Liver (tissue), 9 donors: Measurements from ENCODE around the gene OR8D1. TPM values are rescaled to one million over a fixed set of nuclear protein-coding genes. Genes with fewer than 3 reads are reported as not detected.

Source experiments
- DNase-seq: peaks from one replicate; pipeline ENCODE4 v3.0.0-alpha.2; 2017; ENCODE audit warnings: low spot score
- H3K27ac ChIP-seq, 2 donors: one replicate each; pipeline ENCODE4 v1.7.0; 2013; ENCODE audit warnings: inconsistent platforms in 2 of 2, low read length in 2 of 2, control low read depth in 1 of 2, low read depth in 1 of 2, mild to moderate bottlenecking in 1 of 2
- H3K27me3 ChIP-seq, 4 donors: one replicate each; pipeline versions ENCODE4 v1.6.1 to v1.7.0; 2013; ENCODE audit warnings: low read length in 3 of 4, inconsistent platforms in 1 of 4, mild to moderate bottlenecking in 1 of 4, moderate library complexity in 1 of 4; ENCODE audit not compliant: control insufficient read depth in 4 of 4, insufficient read depth in 4 of 4
- H3K36me3 ChIP-seq, 4 donors: one replicate each; pipeline versions ENCODE4 v1.6.1 to v1.7.0; 2013; ENCODE audit warnings: low read length in 3 of 4, mild to moderate bottlenecking in 3 of 4, low read depth in 1 of 4, moderate library complexity in 1 of 4; ENCODE audit not compliant: control insufficient read depth in 4 of 4, insufficient read depth in 3 of 4
- H3K4me1 ChIP-seq, 4 donors: one replicate each; pipeline versions ENCODE4 v1.6.1 to v1.7.0; 2013; ENCODE audit warnings: low read length in 3 of 4, mild to moderate bottlenecking in 3 of 4, moderate library complexity in 1 of 4; ENCODE audit not compliant: control insufficient read depth in 4 of 4, insufficient read depth in 4 of 4
- H3K4me3 ChIP-seq, 3 donors: one replicate each; pipeline versions ENCODE4 v1.6.1 to v1.7.0; 2013; ENCODE audit warnings: low read length in 3 of 3, control low read depth in 1 of 3, low read depth in 1 of 3, mild to moderate bottlenecking in 1 of 3
- H3K9ac ChIP-seq, 2 donors: one replicate each; pipeline ENCODE4 v1.7.0; 2013; ENCODE audit warnings: low read length in 2 of 2, mild to moderate bottlenecking in 2 of 2, moderate library complexity in 2 of 2, control low read depth in 1 of 2, low read depth in 1 of 2
- H3K9me3 ChIP-seq, 4 donors: one replicate each; pipeline versions ENCODE4 v1.6.1 to v1.7.0; 2013; ENCODE audit warnings: low read length in 3 of 4; ENCODE audit not compliant: control insufficient read depth in 4 of 4
- EGR1 ChIP-seq, 2 donors: IDR thresholded peaks; 2 replicates each; pipeline ENCODE4 v1.6.1; 2016 to 2018; ENCODE audit warnings: antibody characterized with exemption in 2 of 2, low read depth in 2 of 2
- FOXA1 ChIP-seq: IDR thresholded peaks from 2 replicates; pipeline ENCODE4 v1.6.1; 2016; ENCODE audit warnings: antibody characterized with exemption
- FOXA2 ChIP-seq: IDR thresholded peaks from 2 replicates; pipeline ENCODE4 v1.6.1; 2016; ENCODE audit warnings: antibody characterized with exemption
- GABPA ChIP-seq, 2 donors: IDR thresholded peaks in 1 of 2; conservative IDR thresholded peaks in 1 of 2; 2 replicates each; pipeline ENCODE4 v1.6.1; 2016; ENCODE audit warnings: antibody characterized with exemption in 2 of 2, mild to moderate bottlenecking in 1 of 2, moderate library complexity in 1 of 2
- HNF4G ChIP-seq: IDR thresholded peaks from 2 replicates; pipeline ENCODE4 v1.6.1; 2016; ENCODE audit warnings: antibody characterized with exemption
- JUND ChIP-seq, 2 donors: IDR thresholded peaks; 2 replicates each; pipeline ENCODE4 v1.6.1; 2016; ENCODE audit warnings: antibody characterized with exemption in 2 of 2
- NR2F2 ChIP-seq: IDR thresholded peaks from 2 replicates; pipeline ENCODE4 v1.6.1; 2016; ENCODE audit warnings: antibody characterized with exemption
- RAD21 ChIP-seq, 2 donors: IDR thresholded peaks; 2 replicates each; pipeline ENCODE4 v1.6.1; 2016; ENCODE audit warnings: antibody characterized with exemption in 2 of 2, mild to moderate bottlenecking in 2 of 2
- YY1 ChIP-seq: IDR thresholded peaks from 2 replicates; pipeline ENCODE4 v1.6.1; 2016; ENCODE audit warnings: antibody characterized with exemption, mild to moderate bottlenecking
- WGBS: extraction: QIAGEN DNeasy Blood & Tissue Kit; methylation state at CpG from one replicate; pipeline ENCODE4 v1.1.7; 2013; 5-methylcytosine and 5-hydroxymethylcytosine counted together
- polyA plus RNA-seq, 2 donors: library from polyadenylated mRNA; stranded (reverse) in 1 of 2; unstranded in 1 of 2; fragments of 200-250 nt in 1 of 2; fragments of >200 nt in 1 of 2; fragmentation: Nextera tagmentation in 1 of 2; extraction: Ambion mirVana in 1 of 2; gene quantifications; one replicate each; pipeline versions ENCODE4 v1.2.1 to v1.2.3, GENCODE V29; 2013 to 2015
- total RNA-seq, 2 donors: library from RNA; depleted of rRNA; stranded (reverse); fragments of >200 nt; gene quantifications; one replicate each; pipeline ENCODE4 v1.2.3, GENCODE V29; 2014
- TF ChIP-seq, protein P1 (sequence below): fragments of 150-350 bp; IDR thresholded peaks from 2 replicates; pipeline ENCODE4 v1.5.1; 2017; ENCODE audit warnings: improper control_type of control experiment, low read depth, low read length; ENCODE audit not compliant: missing input control
- TF ChIP-seq, protein P2 (sequence below): IDR thresholded peaks from 2 replicates; pipeline ENCODE4 v1.6.1; 2016; ENCODE audit warnings: antibody characterized with exemption
- TF ChIP-seq, protein P3 (sequence below): IDR thresholded peaks from 2 replicates; pipeline ENCODE4 v1.6.1; 2016; ENCODE audit warnings: antibody characterized with exemption
- donor health status: healthy.
- donor health status: healthy.
- donor health status: healthy.
- donor health status: healthy.
- donor health status: healthy.

The OR8D1 gene
- total and polyA plus RNA-seq, 4 donors: not detected

DNA sequence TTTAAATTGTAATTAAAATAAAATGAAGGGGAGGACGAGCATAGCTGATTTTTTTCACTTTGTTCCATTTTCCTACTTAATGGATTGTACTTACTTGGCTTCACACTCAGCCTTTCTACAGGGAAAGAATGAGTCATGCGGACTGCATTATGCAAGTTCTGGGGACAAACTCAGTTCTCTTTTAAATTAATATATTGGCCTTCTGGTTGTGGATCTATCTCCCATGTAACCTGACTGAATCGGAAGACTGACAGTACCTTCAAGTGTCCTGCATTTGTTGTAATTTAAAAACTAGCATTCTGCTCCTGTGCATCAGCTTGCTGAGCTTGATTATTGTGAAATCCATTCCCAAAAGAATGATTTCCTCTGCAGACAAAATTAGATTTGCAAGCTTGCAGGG lies 12.2 kb downstream of the OR8D1 start:
- Histone ChIP-seq H3K4me3 (no peak overlapping the region), H3K9ac (no peak overlapping the region), H3K27me3 (no peaks in the 10 kb centered on the region), H3K27ac (no peak overlapping the region), H3K36me3 (no peaks in the 10 kb centered on the region), H3K9me3 (no peaks in the 10 kb centered on the region), H3K4me1 (peaks cover 0 to under 1% (median 0%) of the 10 kb centered on the region in 4 donors)
- 88% methylated on average over 3 of the region's 3 CpGs for WGBS
- DNase-seq: no peak
- no peak for TF ChIP-seq FOXA1
- TF ChIP-seq JUND (IDR thresholded peaks at IDR 0.05): peak in 1 of 2 donors; percentile 95
- TF ChIP-seq, protein P1, sequence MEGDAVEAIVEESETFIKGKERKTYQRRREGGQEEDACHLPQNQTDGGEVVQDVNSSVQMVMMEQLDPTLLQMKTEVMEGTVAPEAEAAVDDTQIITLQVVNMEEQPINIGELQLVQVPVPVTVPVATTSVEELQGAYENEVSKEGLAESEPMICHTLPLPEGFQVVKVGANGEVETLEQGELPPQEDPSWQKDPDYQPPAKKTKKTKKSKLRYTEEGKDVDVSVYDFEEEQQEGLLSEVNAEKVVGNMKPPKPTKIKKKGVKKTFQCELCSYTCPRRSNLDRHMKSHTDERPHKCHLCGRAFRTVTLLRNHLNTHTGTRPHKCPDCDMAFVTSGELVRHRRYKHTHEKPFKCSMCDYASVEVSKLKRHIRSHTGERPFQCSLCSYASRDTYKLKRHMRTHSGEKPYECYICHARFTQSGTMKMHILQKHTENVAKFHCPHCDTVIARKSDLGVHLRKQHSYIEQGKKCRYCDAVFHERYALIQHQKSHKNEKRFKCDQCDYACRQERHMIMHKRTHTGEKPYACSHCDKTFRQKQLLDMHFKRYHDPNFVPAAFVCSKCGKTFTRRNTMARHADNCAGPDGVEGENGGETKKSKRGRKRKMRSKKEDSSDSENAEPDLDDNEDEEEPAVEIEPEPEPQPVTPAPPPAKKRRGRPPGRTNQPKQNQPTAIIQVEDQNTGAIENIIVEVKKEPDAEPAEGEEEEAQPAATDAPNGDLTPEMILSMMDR: no peak
- no peak for TF ChIP-seq NR2F2
- no peak for TF ChIP-seq HNF4G
- TF ChIP-seq EGR1 (IDR thresholded peaks at IDR 0.05; ENCODE audit: low read depth in 2 of 2): peak in 1 of 2 donors; percentile 35
- TF ChIP-seq, protein P2, sequence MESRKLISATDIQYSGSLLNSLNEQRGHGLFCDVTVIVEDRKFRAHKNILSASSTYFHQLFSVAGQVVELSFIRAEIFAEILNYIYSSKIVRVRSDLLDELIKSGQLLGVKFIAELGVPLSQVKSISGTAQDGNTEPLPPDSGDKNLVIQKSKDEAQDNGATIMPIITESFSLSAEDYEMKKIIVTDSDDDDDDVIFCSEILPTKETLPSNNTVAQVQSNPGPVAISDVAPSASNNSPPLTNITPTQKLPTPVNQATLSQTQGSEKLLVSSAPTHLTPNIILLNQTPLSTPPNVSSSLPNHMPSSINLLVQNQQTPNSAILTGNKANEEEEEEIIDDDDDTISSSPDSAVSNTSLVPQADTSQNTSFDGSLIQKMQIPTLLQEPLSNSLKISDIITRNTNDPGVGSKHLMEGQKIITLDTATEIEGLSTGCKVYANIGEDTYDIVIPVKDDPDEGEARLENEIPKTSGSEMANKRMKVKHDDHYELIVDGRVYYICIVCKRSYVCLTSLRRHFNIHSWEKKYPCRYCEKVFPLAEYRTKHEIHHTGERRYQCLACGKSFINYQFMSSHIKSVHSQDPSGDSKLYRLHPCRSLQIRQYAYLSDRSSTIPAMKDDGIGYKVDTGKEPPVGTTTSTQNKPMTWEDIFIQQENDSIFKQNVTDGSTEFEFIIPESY: no peak

DNA sequence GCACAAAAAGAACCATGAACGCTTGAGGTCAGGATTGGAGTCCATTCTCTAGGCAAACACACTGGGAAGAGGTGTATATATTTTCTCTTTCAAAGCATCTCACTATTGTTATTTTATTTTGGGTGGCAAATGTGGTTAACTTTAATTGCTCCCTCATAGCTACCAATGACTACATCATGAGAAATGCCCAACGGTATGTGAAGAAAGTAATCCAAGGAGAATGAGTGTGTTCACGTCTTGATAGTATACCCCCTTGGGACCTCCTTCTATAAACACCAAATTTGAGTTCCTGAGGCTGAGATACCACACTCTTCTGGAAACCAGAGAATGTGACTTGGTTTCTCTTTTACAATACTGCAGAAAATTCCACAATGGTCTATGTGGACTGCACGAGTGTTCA lies 15.8 kb downstream of the OR8D1 start:
- Histone ChIP-seq H3K27me3 (no peaks in the 10 kb centered on the region), H3K27ac (no peak overlapping the region), H3K9me3 (no peaks in the 10 kb centered on the region), H3K4me3 (no peak overlapping the region), H3K4me1 (no peaks in the 10 kb centered on the region), H3K36me3 (no peaks in the 10 kb centered on the region), H3K9ac (no peak overlapping the region)
- TF ChIP-seq, protein P1: no peak
- WGBS: 81% methylated on average over 4 of the region's 4 CpGs
- no peak for DNase-seq

DNA sequence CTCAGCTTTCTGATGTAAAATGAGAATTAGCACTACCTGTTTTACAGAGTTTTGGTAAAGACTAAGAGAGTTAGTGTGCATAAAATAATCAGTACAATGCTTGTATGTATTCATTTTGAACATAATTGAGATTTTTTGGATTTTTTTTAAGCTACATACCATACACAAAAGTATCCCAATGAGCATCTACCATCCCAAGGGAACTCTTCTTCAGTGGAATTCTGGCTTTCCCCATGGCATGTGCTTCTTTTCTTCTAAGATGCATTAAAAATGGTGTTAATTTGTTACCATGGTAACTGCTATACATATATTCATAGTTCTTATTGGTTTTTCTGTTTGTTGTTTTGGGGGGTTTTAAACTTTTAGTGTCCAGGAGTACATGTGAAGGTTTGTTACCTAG lies 17.7 kb downstream of the OR8D1 start:
- no peaks in the 10 kb centered on the region for H3K4me1 ChIP-seq

More for the DNA sequence above, 17.7 kb downstream of the OR8D1 start:
- Histone ChIP-seq H3K4me3 (no peak overlapping the region), H3K9me3 (no peaks in the 10 kb centered on the region), H3K36me3 (no peaks in the 10 kb centered on the region), H3K27ac (no peak overlapping the region), H3K27me3 (peaks cover 0 to 2% (median 0%) of the 10 kb centered on the region in 4 donors), H3K9ac (no peak overlapping the region)
- DNase-seq: no peak
- TF ChIP-seq, protein P1: no peak
- TF ChIP-seq, protein P3, sequence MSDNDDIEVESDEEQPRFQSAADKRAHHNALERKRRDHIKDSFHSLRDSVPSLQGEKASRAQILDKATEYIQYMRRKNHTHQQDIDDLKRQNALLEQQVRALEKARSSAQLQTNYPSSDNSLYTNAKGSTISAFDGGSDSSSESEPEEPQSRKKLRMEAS: no peak
- TF ChIP-seq HNF4G (no peak), NR2F2 (no peak), FOXA1 (no peak), FOXA2 (no peak), EGR1 (IDR thresholded peaks at IDR 0.05; ENCODE audit: low read depth in 2 of 2) (no peak), RAD21 (IDR thresholded peaks at IDR 0.05) (no peak), YY1 (no peak), GABPA (IDR thresholded peaks at IDR 0.05 in 1 of 2, conservative IDR thresholded peaks at IDR 0.05 in 1 of 2) (no peak)
